ENCODE data around the gene ADGRG6.

DNA sequence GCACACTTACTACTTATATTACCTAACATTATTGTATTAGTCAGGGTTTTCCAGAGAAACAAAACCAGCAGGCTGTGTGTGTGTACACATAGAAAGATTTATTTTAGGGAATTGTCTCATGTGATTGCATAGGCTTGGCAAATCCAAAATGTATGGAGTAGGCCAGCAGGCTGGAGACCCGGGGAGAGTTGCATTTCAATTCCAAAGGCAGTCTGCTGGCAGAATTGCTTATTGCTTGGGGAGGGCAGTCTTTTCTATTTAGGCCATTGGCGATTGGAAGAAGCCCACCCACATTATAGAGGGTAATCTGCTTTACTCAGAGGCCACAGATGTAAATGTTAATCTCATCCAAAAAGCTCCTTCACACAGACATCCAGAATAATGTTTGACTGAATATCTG, 157.0 kb downstream of the ADGRG6 start:
- TF ChIP-seq, protein P1, sequence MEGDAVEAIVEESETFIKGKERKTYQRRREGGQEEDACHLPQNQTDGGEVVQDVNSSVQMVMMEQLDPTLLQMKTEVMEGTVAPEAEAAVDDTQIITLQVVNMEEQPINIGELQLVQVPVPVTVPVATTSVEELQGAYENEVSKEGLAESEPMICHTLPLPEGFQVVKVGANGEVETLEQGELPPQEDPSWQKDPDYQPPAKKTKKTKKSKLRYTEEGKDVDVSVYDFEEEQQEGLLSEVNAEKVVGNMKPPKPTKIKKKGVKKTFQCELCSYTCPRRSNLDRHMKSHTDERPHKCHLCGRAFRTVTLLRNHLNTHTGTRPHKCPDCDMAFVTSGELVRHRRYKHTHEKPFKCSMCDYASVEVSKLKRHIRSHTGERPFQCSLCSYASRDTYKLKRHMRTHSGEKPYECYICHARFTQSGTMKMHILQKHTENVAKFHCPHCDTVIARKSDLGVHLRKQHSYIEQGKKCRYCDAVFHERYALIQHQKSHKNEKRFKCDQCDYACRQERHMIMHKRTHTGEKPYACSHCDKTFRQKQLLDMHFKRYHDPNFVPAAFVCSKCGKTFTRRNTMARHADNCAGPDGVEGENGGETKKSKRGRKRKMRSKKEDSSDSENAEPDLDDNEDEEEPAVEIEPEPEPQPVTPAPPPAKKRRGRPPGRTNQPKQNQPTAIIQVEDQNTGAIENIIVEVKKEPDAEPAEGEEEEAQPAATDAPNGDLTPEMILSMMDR (IDR thresholded peaks at IDR 0.05), result no peak
- no peak for TF ChIP-seq POLR2AphosphoS5 (IDR thresholded peaks at IDR 0.05; ENCODE audit: low read depth, low read length)
